H9 (cell line): ENCODE data around the gene DPF3. TPM values are rescaled to one million over a fixed set of nuclear protein-coding genes. Genes with fewer than 3 reads are reported as not detected.
A peak's percentile ranks its signal among the peaks of the same experiment; 100 is the strongest.

Source experiments
- DNase-seq: peaks from one replicate; pipeline ENCODE4 v3.0.0-alpha.2; 2017
- H2AFZ ChIP-seq: one replicate; pipeline ENCODE4 v1.6.1; 2013; ENCODE audit warnings: mild to moderate bottlenecking, low read length, control low read depth, moderate library complexity
- H2AK5ac ChIP-seq: 2 replicates; pipeline ENCODE4 v1.6.1; 2013; ENCODE audit warnings: low read length, control low read depth, mixed read lengths; ENCODE audit not compliant: insufficient read length
- H2BK120ac ChIP-seq: one replicate; pipeline ENCODE4 v1.6.1; 2013; ENCODE audit warnings: low read depth, mild to moderate bottlenecking, low read length, control low read depth, inconsistent platforms; ENCODE audit not compliant: poor library complexity, severe bottlenecking
- H2BK12ac ChIP-seq: 2 replicates; pipeline ENCODE4 v1.6.1; 2013; ENCODE audit warnings: low read length, control low read depth, mixed read lengths, low read depth; ENCODE audit not compliant: insufficient read length
- H2BK15ac ChIP-seq: 2 replicates; pipeline ENCODE4 v1.6.1; 2013; ENCODE audit warnings: low read depth, low read length, control low read depth
- H2BK20ac ChIP-seq: one replicate; pipeline ENCODE4 v1.6.1; 2013; ENCODE audit warnings: low read depth, mild to moderate bottlenecking, low read length, control low read depth, inconsistent platforms; ENCODE audit not compliant: poor library complexity, severe bottlenecking
- H2BK5ac ChIP-seq: 2 replicates; pipeline ENCODE4 v1.6.1; 2013; ENCODE audit warnings: low read length, control low read depth, mixed read lengths; ENCODE audit not compliant: insufficient read length
- H3K14ac ChIP-seq: 2 replicates; pipeline ENCODE4 v1.6.1; 2013; ENCODE audit warnings: low read length, control low read depth; ENCODE audit not compliant: insufficient read depth
- H3K18ac ChIP-seq: 2 replicates; pipeline ENCODE4 v1.6.1; 2013; ENCODE audit warnings: low read depth, mild to moderate bottlenecking, mixed read lengths, low read length, control low read depth; ENCODE audit not compliant: insufficient read length
- H3K23ac ChIP-seq: 2 replicates; pipeline ENCODE4 v1.6.1; 2013; ENCODE audit warnings: low read length, control low read depth, mixed read lengths, low read depth; ENCODE audit not compliant: insufficient read length
- H3K23me2 ChIP-seq: 2 replicates; pipeline ENCODE4 v1.6.1; 2013; ENCODE audit warnings: low read depth, mild to moderate bottlenecking, mixed read lengths, low read length, control low read depth; ENCODE audit not compliant: insufficient read length, poor library complexity, severe bottlenecking
- H3K27ac ChIP-seq: 2 replicates; pipeline ENCODE4 v1.5.1; 2013; ENCODE audit warnings: low read length, control low read depth, mixed read lengths, low read depth; ENCODE audit not compliant: insufficient read length
- H3K27me3 ChIP-seq: 2 replicates; pipeline ENCODE4 v1.6.1; 2013; ENCODE audit warnings: low read length, control low read depth, inconsistent platforms; ENCODE audit not compliant: insufficient read depth
- H3K4ac ChIP-seq: 2 replicates; pipeline ENCODE4 v1.6.1; 2013; ENCODE audit warnings: low read depth, mild to moderate bottlenecking, control low read depth, inconsistent platforms, low read length, moderate library complexity
- H3K4me1 ChIP-seq: 2 replicates; pipeline ENCODE4 v1.6.1; 2013; ENCODE audit warnings: low read length, control low read depth, inconsistent platforms; ENCODE audit not compliant: insufficient read depth
- H3K4me2 ChIP-seq: 2 replicates; pipeline ENCODE4 v1.6.1; 2013; ENCODE audit warnings: low read length, control low read depth, mixed read lengths; ENCODE audit not compliant: insufficient read length, insufficient read depth
- H3K56ac ChIP-seq: 2 replicates; pipeline ENCODE4 v1.6.1; 2013; ENCODE audit warnings: low read depth, mild to moderate bottlenecking, mixed read lengths, low read length, control low read depth; ENCODE audit not compliant: insufficient read length
- H3K79me1 ChIP-seq: 2 replicates; pipeline ENCODE4 v1.6.1; 2013; ENCODE audit warnings: low read depth, mild to moderate bottlenecking, moderate library complexity, low read length, control low read depth, inconsistent platforms; ENCODE audit not compliant: insufficient read depth, poor library complexity, severe bottlenecking
- H3K79me2 ChIP-seq: 2 replicates; pipeline ENCODE4 v1.6.1; 2013; ENCODE audit warnings: low read length, control low read depth, inconsistent platforms; ENCODE audit not compliant: insufficient read depth
- H3K9ac ChIP-seq: 2 replicates; pipeline ENCODE4 v1.6.1; 2013; ENCODE audit warnings: low read length, control low read depth, mixed read lengths; ENCODE audit not compliant: insufficient read length; ENCODE audit errors: extremely low read depth
- H3K9me3 ChIP-seq: one replicate; pipeline ENCODE4 v1.6.1; 2013; ENCODE audit warnings: low read depth, low read length, inconsistent platforms; ENCODE audit not compliant: control insufficient read depth
- H3T11ph ChIP-seq: one replicate; pipeline ENCODE4 v1.6.1; 2013; ENCODE audit warnings: mild to moderate bottlenecking, low read length, control low read depth, inconsistent platforms
- H4K20me1 ChIP-seq: one replicate; pipeline ENCODE4 v1.6.1; 2013; ENCODE audit not compliant: control insufficient read depth, insufficient read length, insufficient read depth
- H4K5ac ChIP-seq: 2 replicates; pipeline ENCODE4 v1.6.1; 2013; ENCODE audit warnings: low read depth, mild to moderate bottlenecking, mixed read lengths, low read length, control low read depth; ENCODE audit not compliant: insufficient read length
- H4K8ac ChIP-seq: replicated peaks from 2 replicates; pipeline ENCODE4 v1.6.1; 2013; ENCODE audit warnings: low read length, control low read depth, mixed read lengths, low read depth; ENCODE audit not compliant: insufficient read length
- H4K91ac ChIP-seq: 2 replicates; pipeline ENCODE4 v1.6.1; 2013; ENCODE audit warnings: low read depth, mild to moderate bottlenecking, moderate library complexity, mixed read lengths, low read length, control low read depth; ENCODE audit not compliant: insufficient read length
- H3K27ac Mint-ChIP-seq, 3 experiments: 2 replicates in 2 of 3; 3 replicates in 1 of 3; pipeline ENCODE4 v1.8.0; 2020 to 2021; ENCODE audit warnings: mixed read lengths in 3 of 3, mild to moderate bottlenecking in 1 of 3, moderate library complexity in 1 of 3
- H3K27me3 Mint-ChIP-seq: 2 replicates; pipeline ENCODE4 v1.8.0; 2021; ENCODE audit warnings: low read depth, mild to moderate bottlenecking, moderate library complexity, mixed read lengths
- H3K36me3 Mint-ChIP-seq, 3 experiments: 2 replicates in 2 of 3; 3 replicates in 1 of 3; pipeline ENCODE4 v1.8.0; 2020 to 2021; ENCODE audit warnings: low read depth in 3 of 3, mixed read lengths in 3 of 3; ENCODE audit not compliant: insufficient read depth in 1 of 3
- H3K4me1 Mint-ChIP-seq, 2 experiments: 2 replicates each; pipeline ENCODE4 v1.8.0; 2020; ENCODE audit warnings: mixed read lengths in 2 of 2
- H3K4me3 Mint-ChIP-seq, 2 experiments: 2 replicates in 1 of 2; 3 replicates in 1 of 2; pipeline ENCODE4 v1.8.0; 2020 to 2021; ENCODE audit warnings: mild to moderate bottlenecking in 2 of 2, mixed read lengths in 2 of 2, moderate library complexity in 1 of 2
- H3K9me3 Mint-ChIP-seq, 2 experiments: 2 replicates in 1 of 2; 3 replicates in 1 of 2; pipeline ENCODE4 v1.8.0; 2020; ENCODE audit warnings: mild to moderate bottlenecking in 2 of 2, mixed read lengths in 2 of 2, moderate library complexity in 1 of 2
- CTCF ChIP-seq: fragments of 200-600 bp; sonication (generic); conservative IDR thresholded peaks from 3 replicates; pipeline ENCODE4 v1.8.0; 2021; ENCODE audit warnings: antibody characterized with exemption, mild to moderate bottlenecking
- WGBS: extraction: QIAGEN DNeasy Blood & Tissue Kit; methylation state at CpG from one replicate; pipeline ENCODE4 v1.1.7; 2013; ENCODE audit warnings: missing lambda C conversion rate, low lambda C conversion rate, mixed read lengths; ENCODE audit not compliant: insufficient read length; ENCODE audit errors: extremely low coverage; 5-methylcytosine and 5-hydroxymethylcytosine counted together
- total RNA-seq: library from RNA; stranded (reverse); gene quantifications from 2 replicates; pipeline ENCODE4 v1.2.1, GENCODE V29; 2021

DPF3 gene
- total RNA-seq, 1 experiment from 2014 or later, result not detected

GRCh38 chr14:72888192-72888591 lies 5.7 kb downstream of the DPF3 start:
- no peak overlapping the region for H3T11ph ChIP-seq
- H2BK12ac ChIP-seq, result peak overlapping the region; percentile 72
- H3K4me2 ChIP-seq, result no peak overlapping the region
- no peak overlapping the region for H2AFZ ChIP-seq
- peaks cover 6% of the 10 kb centered on the region for H3K9me3 ChIP-seq
- H3K27me3 ChIP-seq, result peaks cover 28% of the 10 kb centered on the region
- H3K4ac ChIP-seq, result no peak overlapping the region
- H2BK15ac ChIP-seq, result no peak overlapping the region
- Mint-ChIP-seq H3K27ac (peak overlapping the region in 1 of 3 experiments; percentile 45; a peak in 1 of 7 replicates), H3K27me3 (peaks cover 47% of the 10 kb centered on the region), H3K4me1 (peaks cover 55 to 61% of the 10 kb centered on the region in 2 experiments), H3K4me3 (no peak overlapping the region; a peak in 1 of 5 replicates), H3K36me3 (peaks cover 0 to 6% (median 3%) of the 10 kb centered on the region in 3 experiments; a peak in 3 of 7 replicates), H3K9me3 (peaks cover 8 to 9% of the 10 kb centered on the region in 2 experiments)
- H2AK5ac ChIP-seq, result no peak overlapping the region
- no peak for TF ChIP-seq CTCF
- H4K91ac ChIP-seq, result no peak overlapping the region
- no peak overlapping the region for H2BK20ac ChIP-seq
- no peak for DNase-seq
- no peak overlapping the region for H2BK120ac ChIP-seq
- H4K5ac ChIP-seq, result no peak overlapping the region
- no CpG with 5 or more reads among the region's 2 CpGs for WGBS
- H4K8ac ChIP-seq, result no peak overlapping the region
- peaks cover 13% of the 10 kb centered on the region for H3K23me2 ChIP-seq
- no peak overlapping the region for H3K56ac ChIP-seq
- H3K23ac ChIP-seq, result no peak overlapping the region
- peaks cover 17% of the 10 kb centered on the region for H3K4me1 ChIP-seq
- H3K18ac ChIP-seq, result peak overlapping the region; percentile 62
- no peaks in the 10 kb centered on the region for H3K79me1 ChIP-seq
- no peaks in the 10 kb centered on the region for H4K20me1 ChIP-seq
- H3K9ac ChIP-seq, result no peak overlapping the region
- H3K79me2 ChIP-seq, result no peaks in the 10 kb centered on the region
- H2BK5ac ChIP-seq, result no peak overlapping the region
- no peak overlapping the region for H3K14ac ChIP-seq
- H3K27ac ChIP-seq, result no peak overlapping the region
